Stomach (tissue), 4 donors: ENCODE data around the gene DUSP7.

Source experiments
- CTCF ChIP-seq, 7 experiments: fragments of 450-650 bp in 4 of 7; fragments of 200-600 bp in 3 of 7; sonication (generic) in 3 of 7; IDR thresholded peaks; one replicate each; pipeline ENCODE4 v1.5.1; 2016 to 2019; ENCODE audit warnings: antibody characterized with exemption in 7 of 7, control low read depth in 2 of 7, mild to moderate bottlenecking in 1 of 7
- POLR2A ChIP-seq, 4 donors: fragments of 450-650 bp; IDR thresholded peaks; one replicate each; pipeline ENCODE4 v1.6.1; 2016; ENCODE audit warnings: antibody characterized with exemption in 4 of 4, control low read depth in 2 of 4, mild to moderate bottlenecking in 1 of 4, moderate library complexity in 1 of 4

- no peak for TF ChIP-seq CTCF (IDR thresholded peaks at IDR 0.05)
- TF ChIP-seq POLR2A (IDR thresholded peaks at IDR 0.05) = no peak
These were observed 15.6 kb upstream of the DUSP7 start for GRCh38 chr3:52072020-52072419.
